ENCODE data around the gene KTI12. TPM values are rescaled to one million over a fixed set of nuclear protein-coding genes. Genes with fewer than 3 reads are reported as not detected.

The KTI12 gene
- total RNA-seq, 2 experiments from 2014 or later, result 16.2 to 17.9 TPM

DNA sequence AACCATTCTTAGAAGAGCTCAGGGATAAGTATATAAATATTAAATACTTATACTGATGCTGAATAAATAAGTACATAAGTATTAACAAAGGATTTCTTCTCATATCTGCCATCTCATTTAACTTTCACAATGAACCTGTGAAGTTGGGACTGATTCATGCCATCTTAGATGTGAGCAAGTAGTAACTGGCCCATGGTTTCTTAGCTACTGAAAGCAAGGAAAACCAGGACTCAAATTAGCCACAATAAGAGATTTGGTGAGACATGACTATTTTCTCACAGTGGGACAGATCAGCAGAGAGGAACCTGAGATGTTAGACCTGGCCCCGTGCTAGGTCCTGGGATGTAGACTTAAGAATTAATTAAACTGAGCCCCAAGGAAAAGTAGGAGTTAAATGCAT, 34.9 kb downstream of the KTI12 start:
- POLR2A ChIA-PET, result no interaction called here
- CTCF ChIA-PET, result no interaction called here

DNA sequence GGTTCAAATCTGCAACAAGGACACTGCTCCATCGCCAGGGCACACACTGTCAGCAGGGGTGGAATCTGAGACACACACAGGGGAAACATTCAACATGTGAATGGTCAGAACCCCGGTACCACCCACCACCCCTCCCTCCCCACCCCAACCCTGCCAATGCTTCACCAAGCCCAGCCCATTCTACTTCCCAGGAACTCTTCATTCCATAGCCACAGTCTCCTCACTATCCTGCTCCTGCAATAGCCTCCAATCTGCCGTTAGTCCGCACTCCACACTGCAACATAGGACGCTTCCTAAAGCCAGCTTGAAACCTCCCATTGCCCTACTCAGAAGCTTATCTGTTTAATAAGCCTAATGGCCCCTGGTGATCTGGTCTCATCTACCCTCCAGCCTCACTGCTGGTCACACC, 35.6 kb downstream of the KTI12 start:
- ChIA-PET POLR2A (no interaction called here), CTCF (no interaction called here)

DNA sequence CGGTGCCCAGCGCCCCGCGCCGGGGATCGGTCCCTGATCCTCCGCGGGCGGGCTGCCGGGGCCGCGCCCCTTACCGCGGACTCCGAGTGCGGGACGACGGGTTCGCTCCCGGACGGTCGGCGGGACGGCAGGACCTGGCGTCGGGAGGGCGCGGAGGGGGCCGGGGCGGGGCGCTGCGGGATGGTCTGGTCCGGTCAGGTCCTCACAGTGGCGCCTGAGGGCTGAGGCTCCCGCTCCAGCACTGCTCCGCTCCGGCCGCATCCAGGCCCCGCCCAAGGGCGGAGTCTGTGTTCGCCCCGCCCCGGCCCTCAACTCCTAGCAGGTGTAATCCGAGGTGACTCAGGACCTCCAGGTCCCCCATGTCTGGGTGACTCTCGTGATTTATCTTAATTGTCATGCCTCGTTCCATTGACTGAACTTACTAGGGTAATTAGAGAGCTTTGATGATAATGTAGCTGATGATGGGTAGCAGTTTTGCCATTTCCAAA, 43.1 kb downstream of the KTI12 start, which contains the start of gene RAB3B:
Gene RAB3B (minus strand): TSS at position 223 of the 488 bp plus-strand sequence. CDS start 13,583 bp downstream, outside the sequence.
- POLR2A ChIA-PET, result no interaction called here
- CTCF ChIA-PET, result no interaction called here

DNA sequence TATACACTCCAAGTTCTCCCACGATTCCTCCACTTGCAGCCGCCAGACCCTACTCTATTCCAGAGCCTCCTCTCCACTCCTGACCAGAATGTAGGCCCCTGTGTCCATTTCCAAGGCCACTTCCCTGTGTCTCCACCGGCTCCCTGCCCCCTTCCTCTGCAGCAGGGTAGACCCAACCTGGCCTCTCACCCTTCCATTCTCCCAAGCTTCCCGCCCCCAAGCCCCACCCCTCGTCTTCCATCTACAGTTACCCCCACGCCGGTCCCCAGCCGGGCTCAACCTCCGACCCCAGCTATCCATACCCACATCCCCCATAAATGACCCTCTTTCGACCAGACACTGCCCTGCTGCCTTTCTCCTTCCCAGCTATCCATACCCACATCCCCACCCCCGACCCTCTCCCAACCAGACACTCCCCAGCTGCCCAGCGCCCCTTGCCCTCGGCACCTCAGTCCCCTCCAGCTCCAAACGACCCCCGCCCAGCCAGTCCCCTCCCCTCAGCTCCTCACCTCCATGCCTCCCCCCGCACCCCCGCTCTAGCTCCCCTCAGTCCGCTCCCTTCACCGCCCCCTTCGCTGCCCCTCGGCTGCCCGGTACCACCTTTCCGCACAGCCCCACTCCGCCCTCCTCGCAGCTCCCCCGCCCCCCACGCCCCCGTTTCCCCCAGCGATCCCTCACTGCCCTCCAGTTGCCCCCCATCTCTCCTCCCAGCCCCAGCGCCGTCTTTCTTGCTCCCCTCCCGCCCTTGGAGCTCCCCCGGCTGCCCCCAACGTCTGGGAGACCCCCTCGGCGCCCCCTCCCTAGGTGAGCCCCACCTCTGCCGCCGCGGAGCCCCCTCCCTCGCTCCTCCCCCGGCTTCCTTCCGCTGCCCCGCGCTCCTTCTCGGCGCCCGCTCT, 43.8 kb downstream of the KTI12 start:
- ChIA-PET CTCF (no interaction called here), POLR2A (no interaction called here)

DNA sequence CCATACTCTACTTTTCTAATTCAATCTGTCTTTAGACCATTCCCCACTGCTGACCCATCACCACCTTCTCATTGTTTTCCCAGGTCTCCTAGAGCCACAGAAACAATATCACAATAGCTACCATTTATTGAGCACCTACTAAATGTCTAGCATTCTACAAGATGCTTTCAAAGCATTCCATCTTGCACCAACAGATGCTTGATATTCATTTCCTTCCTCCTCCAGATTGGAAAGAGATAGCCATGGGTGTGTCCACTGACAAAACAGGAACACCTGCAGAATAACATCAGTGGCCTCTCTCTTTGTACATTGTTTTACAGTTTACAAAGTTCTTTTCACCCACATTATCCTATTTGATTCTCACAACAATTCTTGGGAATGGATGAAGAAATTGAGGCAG, 45.4 kb downstream of the KTI12 start:
- CTCF ChIA-PET, result interaction anchor here (1.2 kb wide), 1 partner anchor 91 kb away, joined by 3 read pairs; no protein-coding TSS in a partner anchor
- POLR2A ChIA-PET, result no interaction called here

DNA sequence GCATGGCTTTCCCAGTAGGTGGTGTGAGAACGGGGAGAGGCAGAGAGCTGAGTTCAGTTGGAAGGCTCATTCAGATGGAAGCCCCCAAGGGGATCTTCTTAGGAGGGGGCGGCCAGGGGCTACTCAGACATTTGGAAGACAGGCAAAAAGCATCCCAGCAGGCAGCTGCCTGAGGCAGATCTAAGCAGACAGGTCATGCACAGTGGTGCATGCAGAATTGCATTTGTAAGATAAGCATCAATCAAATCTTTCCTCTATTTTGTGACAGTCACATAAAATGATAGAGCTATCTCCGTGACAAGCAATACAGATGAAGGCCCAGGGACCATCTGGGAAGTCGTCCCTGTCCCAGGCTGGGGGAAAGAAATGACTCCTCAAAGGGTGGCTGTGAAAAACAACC, 46.9 kb downstream of the KTI12 start:
- CTCF ChIA-PET, result interaction anchor here (1.0 kb wide), 1 partner anchor 18 kb away, joined by 5 read pairs; no protein-coding TSS in a partner anchor

DNA sequence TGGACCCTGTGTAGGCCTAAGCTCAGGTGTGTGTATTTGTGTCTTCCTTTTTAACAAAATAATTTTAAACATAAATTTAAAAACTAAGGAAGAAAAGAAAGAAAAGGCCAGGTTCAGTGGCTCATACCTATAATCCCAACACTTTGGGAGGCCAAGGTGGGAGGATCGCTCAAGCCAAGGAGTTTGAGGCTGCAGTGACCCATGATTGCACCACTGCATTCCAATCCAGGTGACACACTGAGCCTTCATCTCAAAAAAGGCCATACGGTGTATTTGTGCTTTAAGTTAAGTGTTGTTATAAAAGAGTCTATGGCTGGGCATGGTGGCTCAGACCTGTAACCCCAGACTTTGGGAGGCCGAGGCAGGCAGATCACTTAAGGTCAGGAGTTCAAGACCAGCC, 51.4 kb downstream of the KTI12 start:
- ChIA-PET POLR2A (no interaction called here), CTCF (no interaction called here)

More for the DNA sequence above, 46.9 kb downstream of the KTI12 start:
- POLR2A ChIA-PET, result no interaction called here

Other genes starting within 250 kb of the KTI12 start
- 100 to 1,000 TPM; 118 to 128 TPM for gene NRDC, start 155.1 kb downstream of the KTI12 start, total RNA-seq
- gene RAB3B, start 43.1 kb downstream of the KTI12 start, total RNA-seq, result under 1 TPM; 0.10 to 0.17 TPM
- gene TXNDC12, start 21.4 kb upstream of the KTI12 start, total RNA-seq, result 10 to 100 TPM; 35.1 to 37.4 TPM
- gene BTF3L4, start 22.5 kb upstream of the KTI12 start, total RNA-seq, result 10 to 100 TPM; 33.4 to 34.5 TPM
- gene ZFYVE9, start 108.3 kb upstream of the KTI12 start, total RNA-seq, result 1 to 10 TPM; 3.8 to 4.2 TPM

All from activated CD8-positive, alpha-beta memory T cell treated with anti-CD3 and anti-CD28 coated beads for 36 hours (primary cell).